SK-N-MC (cell line): ENCODE results near the gene GRIK2.

Experiments used
- DNase-seq: peaks from one replicate; pipeline ENCODE4 v3.0.0-alpha.2; 2011; ENCODE audit warnings: low read depth, low spot score
- H3K27ac ChIP-seq: fragments of 200-600 bp; sonication (generic); 2 replicates; pipeline ENCODE4 v1.5.1; 2016; ENCODE audit warnings: mixed run types
- H3K36me3 ChIP-seq: fragments of 200-600 bp; sonication (generic); 2 replicates; pipeline ENCODE4 v1.6.1; 2017; ENCODE audit warnings: antibody characterized with exemption, low read length, mixed read lengths; ENCODE audit not compliant: insufficient read depth
- H3K4me3 ChIP-seq: fragments of 200-600 bp; sonication (generic); 2 replicates; pipeline ENCODE4 v1.5.1; 2016
- H3K9ac ChIP-seq: fragments of 200-600 bp; sonication (generic); 2 replicates; pipeline ENCODE4 v1.8.0; 2017; ENCODE audit warnings: mixed run types, mixed read lengths; ENCODE audit not compliant: insufficient read length
- H3K9me3 ChIP-seq: fragments of 200-600 bp; sonication (generic); 2 replicates; pipeline ENCODE4 v1.6.1; 2017; ENCODE audit warnings: low read depth, mild to moderate bottlenecking, antibody characterized with exemption, low read length, moderate library complexity, mixed read lengths
- EZH2 ChIP-seq: fragments of 200-600 bp; sonication (generic); IDR thresholded peaks from one replicate; pipeline ENCODE4 v1.6.1; 2017; ENCODE audit warnings: antibody characterized with exemption
- FOXP2 ChIP-seq: optimal IDR thresholded peaks from 2 replicates; pipeline ENCODE3; 2011; ENCODE audit warnings: mild to moderate bottlenecking, moderate library complexity; ENCODE audit not compliant: insufficient read depth; ENCODE audit errors: extremely low read length, control extremely low read depth
- POLR2AphosphoS5 ChIP-seq: IDR thresholded peaks from 2 replicates; pipeline ENCODE4 v1.6.1; 2012; ENCODE audit warnings: mild to moderate bottlenecking, low read depth, low read length, borderline replicate concordance

The GRIK2 gene

DNA sequence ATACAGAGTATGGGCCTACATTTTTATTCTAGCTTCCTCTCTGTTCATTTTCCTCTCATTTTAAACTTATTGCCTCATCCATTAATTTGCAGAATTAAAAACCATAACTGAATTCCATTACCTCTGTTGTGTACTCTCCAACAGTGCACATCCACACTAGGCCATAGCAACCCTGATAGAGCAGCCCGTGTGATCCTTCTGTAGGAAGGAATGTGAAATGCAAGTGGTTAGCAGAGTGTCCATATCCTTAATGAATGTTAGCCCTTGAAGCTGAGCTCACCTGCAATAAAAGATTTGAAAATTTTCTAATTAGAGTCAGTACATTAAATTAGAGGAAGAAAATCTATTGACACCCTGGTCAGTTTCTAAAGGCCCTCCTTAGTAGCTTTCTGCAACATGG, 6.5 kb upstream of the GRIK2 start:
- TF ChIP-seq EZH2 (no peak), FOXP2 (no peak), POLR2AphosphoS5 (no peak)
- no peaks in the 10 kb centered on the region for H3K9me3 ChIP-seq
- H3K27ac ChIP-seq, result no peak overlapping the region
- no peaks in the 10 kb centered on the region for H3K36me3 ChIP-seq
- no peak overlapping the region for H3K4me3 ChIP-seq
- no peak overlapping the region for H3K9ac ChIP-seq
- DNase-seq, result no peak

DNA sequence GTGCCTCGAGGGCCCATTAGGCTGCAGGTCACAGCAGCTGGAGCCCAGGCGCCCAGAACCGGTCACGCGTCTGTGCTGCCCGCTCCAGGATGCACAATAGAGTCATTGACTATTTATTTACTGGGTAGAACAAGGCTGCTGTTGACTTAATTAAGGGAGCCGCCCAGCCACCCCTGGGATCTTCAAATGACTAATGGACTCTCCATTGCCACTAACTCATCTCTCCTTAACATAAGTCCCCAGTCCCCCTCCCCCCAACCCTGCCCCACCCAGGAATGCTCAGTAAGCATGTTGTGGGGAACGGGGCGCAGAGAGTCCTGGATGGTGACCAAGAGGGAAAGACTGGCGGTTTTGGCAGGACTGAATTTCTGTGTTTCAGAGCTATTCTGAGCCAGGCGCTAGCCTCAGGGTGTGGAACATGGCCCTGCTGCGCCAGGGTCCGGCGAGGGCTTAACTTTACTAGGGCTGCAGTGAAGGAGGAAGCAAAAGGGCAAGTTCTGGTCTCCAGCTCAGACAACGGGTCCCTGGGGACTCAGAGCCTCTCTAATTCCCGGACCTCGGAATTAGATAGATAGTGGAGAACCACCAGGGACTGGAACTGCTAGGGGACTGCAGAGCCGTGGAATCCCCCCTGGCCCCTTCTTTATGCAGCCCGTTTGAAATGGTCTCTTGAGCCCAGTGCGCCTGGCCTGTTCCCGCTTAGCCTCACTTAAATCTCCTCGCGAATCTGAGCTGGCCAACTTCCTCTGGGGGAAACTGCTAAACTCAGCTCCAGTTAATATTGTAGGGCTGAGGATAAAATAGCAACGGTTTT, 1.5 kb upstream of the GRIK2 start:
- Histone ChIP-seq H3K36me3 (no peaks in the 10 kb centered on the region), H3K9me3 (no peaks in the 10 kb centered on the region), H3K4me3 (no peak overlapping the region), H3K27ac (no peak overlapping the region), H3K9ac (no peak overlapping the region)
- no peak for TF ChIP-seq FOXP2
- TF ChIP-seq EZH2, result no peak
- no peak for TF ChIP-seq POLR2AphosphoS5
- no peak for DNase-seq

DNA sequence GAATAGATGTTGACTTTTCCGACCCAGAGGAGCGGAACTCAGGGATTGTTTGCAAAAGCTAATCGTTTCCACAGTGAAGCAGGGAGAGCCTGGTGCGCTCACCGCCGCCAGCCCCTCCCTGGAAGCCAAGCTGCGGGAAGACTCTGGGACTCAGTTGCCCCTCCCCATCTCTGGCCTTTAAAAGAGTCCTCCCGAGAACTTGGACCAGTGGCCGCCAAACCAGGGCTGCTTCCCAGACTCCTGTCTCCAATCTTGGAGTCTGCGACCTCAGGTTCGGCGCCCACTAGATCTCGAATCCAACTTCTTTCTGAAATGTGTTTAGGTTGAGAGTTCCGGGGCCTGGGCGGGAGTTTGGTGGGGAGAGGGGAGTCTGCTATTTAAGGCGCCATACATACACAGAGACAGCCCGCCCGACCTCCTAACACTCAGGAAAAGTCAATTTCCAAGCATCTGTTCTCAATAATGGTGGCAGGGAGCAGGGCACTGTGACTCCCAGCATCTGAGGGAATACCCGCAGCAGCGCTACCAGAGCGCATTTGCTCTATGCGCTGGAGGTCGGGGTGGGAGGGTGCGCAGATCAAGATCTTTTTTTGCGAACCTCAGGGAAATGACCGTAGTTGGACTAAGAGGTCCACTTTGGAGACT, 800 bp upstream of the GRIK2 start:
- H3K9ac ChIP-seq, result no peak overlapping the region
- H3K27ac ChIP-seq, result no peak overlapping the region
- TF ChIP-seq EZH2 (no peak), FOXP2 (no peak), POLR2AphosphoS5 (no peak)
- H3K36me3 ChIP-seq, result no peaks in the 10 kb centered on the region
- no peaks in the 10 kb centered on the region for H3K9me3 ChIP-seq
- no peak for DNase-seq
- H3K4me3 ChIP-seq, result peak overlapping the region; percentile 81

DNA sequence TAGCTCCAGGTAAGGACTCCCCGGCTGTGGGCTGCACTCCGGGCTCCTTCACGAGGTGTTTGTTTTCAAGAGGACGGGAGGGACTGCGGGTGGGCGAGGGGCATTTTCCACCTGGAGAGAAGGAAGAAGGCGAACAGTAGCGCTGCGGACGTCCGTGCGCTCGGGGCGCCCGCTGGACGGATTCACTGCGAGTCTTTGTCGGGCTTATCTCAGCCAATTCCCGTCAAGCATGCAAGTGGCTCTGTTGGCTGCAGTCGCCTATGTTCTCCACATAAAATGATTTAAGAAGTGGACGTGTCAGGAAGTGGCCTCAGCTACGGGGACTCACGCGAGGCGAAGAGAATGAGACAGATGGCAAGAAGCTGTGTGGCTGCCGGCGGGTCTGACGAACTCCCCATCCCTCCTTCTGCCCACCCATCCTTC, 332 bp downstream of the GRIK2 start:
- Histone ChIP-seq H3K4me3 (peak overlapping the region; percentile 81), H3K9ac (peak overlapping the region; percentile 10), H3K36me3 (no peaks in the 10 kb centered on the region; the same call in 1 of the 2 replicates), H3K27ac (no peak overlapping the region), H3K9me3 (no peaks in the 10 kb centered on the region)
- TF ChIP-seq POLR2AphosphoS5 (no peak), FOXP2 (no peak), EZH2 (no peak)
- DNase-seq, result no peak

DNA sequence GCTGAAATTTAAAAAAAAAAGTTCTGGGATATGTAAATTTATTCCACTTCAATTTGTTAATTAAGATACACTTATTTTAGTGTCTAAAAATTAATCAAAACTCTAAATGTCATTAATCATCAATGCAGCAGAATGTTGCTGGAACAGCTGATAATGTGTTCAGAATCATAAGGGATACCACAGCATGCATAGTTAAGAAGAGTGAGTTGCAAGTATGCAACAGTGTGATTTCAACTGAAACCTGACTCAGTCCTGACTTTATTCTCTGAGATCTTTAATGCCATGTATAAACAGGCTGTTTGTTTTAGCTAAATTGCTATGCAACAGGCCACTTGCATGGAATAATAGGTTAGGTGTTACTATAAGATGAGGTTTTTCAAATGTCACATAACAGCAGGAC, 1.4 kb downstream of the GRIK2 start:
- H3K36me3 ChIP-seq, result peaks cover 1% of the 10 kb centered on the region; the same call in 1 of the 2 replicates
- no peaks in the 10 kb centered on the region for H3K9me3 ChIP-seq
- no peak for DNase-seq
- H3K9ac ChIP-seq, result peak overlapping the region; percentile 16
- H3K4me3 ChIP-seq, result peak overlapping the region; percentile 81
- TF ChIP-seq POLR2AphosphoS5 (no peak), FOXP2 (no peak), EZH2 (no peak)
- no peak overlapping the region for H3K27ac ChIP-seq

DNA sequence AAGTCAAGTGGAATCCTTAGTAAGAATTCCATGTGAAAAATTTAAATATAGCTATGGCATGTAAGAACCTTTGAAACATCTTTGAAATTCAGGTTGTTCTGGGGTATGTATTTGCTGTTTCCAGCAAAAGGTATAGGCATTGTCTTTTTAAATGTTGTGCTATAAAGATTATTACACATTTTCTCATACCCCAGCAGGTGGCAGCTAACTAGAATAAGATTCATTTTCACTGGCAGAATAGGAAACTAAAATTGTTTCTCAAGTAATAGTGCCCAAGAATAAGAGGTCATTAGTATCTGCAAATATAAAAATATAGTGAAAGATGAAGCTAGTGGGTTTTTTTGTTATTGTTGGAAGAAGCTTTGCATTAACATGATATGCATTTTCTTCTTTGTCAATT, 1.8 kb downstream of the GRIK2 start:
- DNase-seq, result no peak
- no peak for TF ChIP-seq EZH2
- TF ChIP-seq POLR2AphosphoS5, result no peak
- no peak for TF ChIP-seq FOXP2
- no peak overlapping the region for H3K9ac ChIP-seq
- no peak overlapping the region for H3K27ac ChIP-seq
- no peaks in the 10 kb centered on the region for H3K9me3 ChIP-seq
- H3K4me3 ChIP-seq, result peak overlapping the region; percentile 81
- peaks cover 4% of the 10 kb centered on the region; the same call in 1 of the 2 replicates for H3K36me3 ChIP-seq

DNA sequence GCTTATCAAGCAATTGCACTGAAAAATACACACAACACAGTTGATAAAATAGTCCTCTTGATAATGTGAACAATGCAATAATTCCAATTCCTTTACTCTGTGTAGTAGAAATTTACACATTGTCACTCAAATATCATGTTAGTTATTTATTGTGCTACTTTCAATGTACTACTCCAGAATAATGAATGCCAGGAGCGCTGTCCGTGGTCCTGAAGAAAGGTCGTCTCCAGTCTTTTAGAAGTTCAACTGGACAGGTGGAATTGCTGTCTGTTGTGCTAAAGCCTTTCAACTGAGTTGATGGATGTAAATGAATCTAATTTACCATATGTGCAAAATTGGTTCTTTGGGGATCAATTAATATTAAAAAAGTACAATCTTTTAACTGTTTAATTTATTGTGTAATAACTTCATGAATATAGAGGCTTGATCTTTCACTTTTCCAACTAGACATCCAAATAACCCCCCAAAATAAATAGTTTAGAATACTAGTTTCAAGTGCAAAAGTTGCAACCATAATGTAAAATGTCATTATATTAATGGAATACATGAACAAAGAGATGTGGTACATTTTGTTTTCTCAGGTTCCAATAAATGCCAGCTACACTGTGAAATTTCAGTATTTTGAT, 3.2 kb downstream of the GRIK2 start:
- TF ChIP-seq FOXP2, result no peak
- TF ChIP-seq POLR2AphosphoS5, result no peak
- TF ChIP-seq EZH2, result no peak
- H3K36me3 ChIP-seq, result peaks cover 8% of the 10 kb centered on the region; the same call in 1 of the 2 replicates
- no peak overlapping the region for H3K27ac ChIP-seq
- no peak overlapping the region for H3K9ac ChIP-seq
- H3K9me3 ChIP-seq, result no peaks in the 10 kb centered on the region
- no peak overlapping the region for H3K4me3 ChIP-seq
- no peak for DNase-seq

DNA sequence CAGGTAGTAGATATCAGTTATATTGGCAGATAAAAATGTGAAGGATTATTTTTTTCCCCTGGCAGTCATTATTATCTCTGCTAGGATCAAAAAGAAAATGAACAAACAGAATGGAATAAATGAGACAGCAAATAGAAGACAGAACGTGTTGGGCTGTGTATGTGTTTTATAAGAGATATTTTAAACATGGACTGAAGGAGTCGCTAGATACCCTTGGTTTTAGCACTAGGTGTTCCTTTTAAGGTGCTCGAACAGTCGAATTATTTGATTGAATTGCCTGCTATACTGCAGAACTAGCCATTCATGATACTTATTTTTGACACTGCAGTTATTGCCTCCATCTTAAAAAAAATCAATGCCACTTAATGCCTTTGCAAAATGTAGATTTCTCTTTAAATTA, 3.7 kb downstream of the GRIK2 start:
- H3K9ac ChIP-seq, result no peak overlapping the region
- H3K4me3 ChIP-seq, result no peak overlapping the region
- no peak overlapping the region for H3K27ac ChIP-seq
- DNase-seq, result no peak
- TF ChIP-seq FOXP2 (no peak), EZH2 (no peak), POLR2AphosphoS5 (no peak)
- peaks cover 9% of the 10 kb centered on the region; the same call in 1 of the 2 replicates for H3K36me3 ChIP-seq
- H3K9me3 ChIP-seq, result no peaks in the 10 kb centered on the region
